ENCODE data around the gene HPS1. TPM values are rescaled to one million over a fixed set of nuclear protein-coding genes. Genes with fewer than 3 reads are reported as not detected.

Gene HPS1
- total RNA-seq, 2 experiments from 2014 or later, result 72.0 to 99.5 TPM

DNA sequence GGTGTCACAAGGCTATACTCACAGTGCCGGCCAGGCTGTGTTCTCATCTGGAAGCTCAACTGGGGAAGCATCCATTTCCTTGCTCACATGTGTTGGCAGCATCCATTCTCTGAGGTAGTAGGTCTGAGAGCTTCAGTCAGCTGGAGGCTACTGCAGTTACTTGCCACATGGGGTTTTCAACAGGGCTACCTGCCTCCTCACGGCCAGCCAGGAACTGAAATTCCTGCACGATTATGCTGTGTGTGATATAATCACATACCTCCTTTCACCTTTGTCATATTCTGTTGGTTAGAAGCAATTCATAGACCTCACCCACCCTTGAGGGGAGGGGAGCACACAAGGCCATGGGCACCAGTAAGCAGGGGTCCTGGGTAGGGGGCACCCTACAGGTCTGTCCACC, 69.2 kb downstream of the HPS1 start:
- H3K4me1 Mint-ChIP-seq, result no peaks in the 10 kb centered on the region
- ATAC-seq (no peak), DNase-seq (no peak)
- no peaks in the 10 kb centered on the region for H3K36me3 Mint-ChIP-seq
- H3K9me3 Mint-ChIP-seq (ENCODE audit: low read depth), result no peaks in the 10 kb centered on the region
- no peak overlapping the region for H3K4me3 Mint-ChIP-seq
- no peak overlapping the region for H3K27ac Mint-ChIP-seq
- CTCF ChIA-PET, result no interaction called here
- H3K27me3 Mint-ChIP-seq, result peaks cover 18% of the 10 kb centered on the region

DNA sequence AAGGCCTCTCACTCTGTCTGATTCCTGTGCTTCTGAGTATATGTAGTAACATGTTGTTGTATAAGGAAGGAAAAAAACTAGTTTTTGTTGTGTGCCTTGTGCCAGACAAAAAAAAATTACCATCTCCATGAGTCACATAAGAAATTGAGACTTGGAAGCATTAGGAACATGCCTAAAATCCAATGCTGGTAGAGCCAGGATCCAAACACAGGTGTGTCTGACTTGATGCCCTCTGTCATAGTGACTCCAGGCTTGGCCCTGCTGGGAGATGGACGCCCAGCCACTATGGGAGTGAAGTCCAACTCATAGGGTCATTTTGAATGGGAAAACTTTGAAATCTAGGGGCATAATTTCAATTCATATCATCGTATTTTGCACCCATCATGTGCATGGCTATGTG, 69.7 kb downstream of the HPS1 start:
- CTCF ChIA-PET, result no interaction called here
- no peaks in the 10 kb centered on the region for H3K36me3 Mint-ChIP-seq

DNA sequence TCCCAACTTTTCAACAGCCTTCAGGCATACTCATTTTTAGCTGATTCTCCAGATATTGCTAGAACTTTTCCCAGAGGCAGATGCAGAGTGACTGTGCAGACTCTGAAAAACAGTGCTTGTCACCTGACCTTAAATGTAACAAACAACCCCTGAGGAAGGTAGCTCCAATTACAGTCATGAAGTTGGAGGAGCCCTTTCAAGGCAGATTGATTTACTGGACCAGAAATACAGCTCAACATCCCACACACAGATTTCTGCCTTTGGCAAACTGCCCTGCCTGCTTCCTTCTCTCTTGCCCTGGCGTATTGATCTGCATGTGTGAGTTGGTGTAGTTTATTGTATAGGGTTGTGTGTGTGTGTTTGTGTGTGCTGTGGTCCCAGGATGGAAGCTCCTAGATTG, 70.2 kb downstream of the HPS1 start:
- Mint-ChIP-seq H3K9me3 (ENCODE audit: low read depth) (no peaks in the 10 kb centered on the region), H3K27me3 (peaks cover 18% of the 10 kb centered on the region), H3K27ac (no peak overlapping the region), H3K4me1 (no peaks in the 10 kb centered on the region), H3K4me3 (no peak overlapping the region), H3K36me3 (no peaks in the 10 kb centered on the region)
- DNase-seq (no peak), ATAC-seq (no peak)
- CTCF ChIA-PET, result interaction anchor here (1.3 kb wide), 1 partner anchor 49 kb away, joined by 3 read pairs; no protein-coding TSS in a partner anchor

More for the DNA sequence above, 69.7 kb downstream of the HPS1 start:
- ATAC-seq, result no peak
- H3K27ac Mint-ChIP-seq, result no peak overlapping the region
- H3K4me1 Mint-ChIP-seq, result no peaks in the 10 kb centered on the region
- no peak for DNase-seq
- H3K4me3 Mint-ChIP-seq, result no peak overlapping the region
- no peaks in the 10 kb centered on the region for H3K9me3 Mint-ChIP-seq (ENCODE audit: low read depth)
- peaks cover 18% of the 10 kb centered on the region for H3K27me3 Mint-ChIP-seq

DNA sequence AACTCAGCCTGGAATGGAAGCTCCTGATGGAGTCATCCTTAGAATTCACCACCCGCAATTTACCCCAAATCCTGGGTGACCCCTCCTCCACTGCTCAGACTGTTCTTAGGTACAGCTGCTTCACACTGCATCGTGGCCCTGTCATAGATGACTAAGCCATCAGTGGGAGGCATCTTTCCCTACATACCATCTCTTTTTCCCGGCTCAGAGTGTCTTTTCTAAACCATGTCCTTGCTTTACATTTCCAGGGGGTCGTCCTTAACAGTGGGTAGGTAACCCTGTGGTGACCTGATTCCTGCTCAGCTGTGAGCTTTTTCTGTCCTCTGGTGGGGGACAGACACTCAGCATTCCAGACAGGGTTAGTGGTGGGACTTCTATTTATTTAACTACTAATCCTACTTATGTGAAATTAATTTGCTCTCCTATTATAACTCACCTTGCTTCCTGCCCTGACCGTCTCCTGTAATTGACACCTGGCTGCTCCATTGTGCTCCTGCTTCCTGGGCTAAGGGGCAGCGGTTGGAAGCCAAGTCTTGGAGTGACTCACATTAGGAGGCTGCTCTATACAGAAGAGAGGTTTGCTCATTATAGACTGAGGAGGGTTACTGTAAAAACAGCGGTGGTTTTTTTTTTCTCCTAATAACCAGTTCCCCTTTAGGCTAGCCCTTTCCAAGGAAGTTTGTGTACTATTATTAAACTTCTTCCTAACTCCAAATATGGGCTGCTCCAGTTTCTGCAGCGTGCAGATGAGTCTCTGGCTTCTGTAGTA, 72.3 kb downstream of the HPS1 start:
- CTCF ChIA-PET, result no interaction called here
- H3K36me3 Mint-ChIP-seq, result no peaks in the 10 kb centered on the region
- no peaks in the 10 kb centered on the region for H3K4me1 Mint-ChIP-seq
- H3K4me3 Mint-ChIP-seq, result no peak overlapping the region
- H3K27ac Mint-ChIP-seq, result no peak overlapping the region
- DNase-seq, result no peak
- peaks cover 23% of the 10 kb centered on the region for H3K27me3 Mint-ChIP-seq
- ATAC-seq, result no peak
- H3K9me3 Mint-ChIP-seq (ENCODE audit: low read depth), result no peaks in the 10 kb centered on the region

DNA sequence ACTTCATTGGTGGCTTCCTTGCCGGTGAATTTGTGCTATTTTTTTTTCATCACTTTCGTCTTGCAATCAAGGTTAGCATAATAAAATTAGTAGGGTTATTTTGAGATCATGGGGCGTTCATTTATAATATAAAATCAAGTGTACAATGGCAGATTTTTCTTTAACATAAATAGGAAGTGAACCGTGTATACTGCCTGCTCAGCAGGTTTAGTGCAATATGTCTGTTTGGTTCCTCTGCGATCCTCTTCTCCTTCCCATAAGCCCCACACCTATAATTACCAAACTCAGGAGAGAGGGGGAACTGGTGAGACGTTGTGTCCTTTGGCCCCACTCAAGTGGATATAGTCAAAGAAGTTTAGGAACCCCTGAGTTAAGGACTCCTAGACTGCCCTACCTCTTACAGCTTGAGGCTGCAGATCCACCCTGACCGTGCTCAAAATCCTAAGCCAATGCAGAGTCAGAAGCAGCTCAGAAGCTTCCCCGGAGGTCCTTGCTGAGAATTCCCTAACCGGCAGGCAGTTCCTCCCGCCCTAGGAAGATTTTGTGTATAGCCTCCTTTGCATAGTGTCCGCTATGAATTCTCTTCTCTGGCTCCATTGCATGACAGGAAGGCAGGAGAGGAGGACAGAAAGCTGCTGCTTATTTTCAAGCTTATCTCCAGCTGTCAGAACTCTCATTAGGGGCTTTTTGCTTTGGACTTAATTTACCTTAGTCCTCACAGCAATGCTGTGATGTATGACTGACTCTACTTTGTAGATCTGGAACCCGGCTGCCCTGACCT, 73.3 kb downstream of the HPS1 start:
- H3K4me1 Mint-ChIP-seq, result no peaks in the 10 kb centered on the region
- no peak for DNase-seq
- no peaks in the 10 kb centered on the region for H3K36me3 Mint-ChIP-seq
- peaks cover 23% of the 10 kb centered on the region for H3K27me3 Mint-ChIP-seq
- no peak for ATAC-seq
- CTCF ChIA-PET, result no interaction called here
- H3K27ac Mint-ChIP-seq, result no peak overlapping the region
- no peak overlapping the region for H3K4me3 Mint-ChIP-seq
- H3K9me3 Mint-ChIP-seq (ENCODE audit: low read depth), result no peaks in the 10 kb centered on the region

DNA sequence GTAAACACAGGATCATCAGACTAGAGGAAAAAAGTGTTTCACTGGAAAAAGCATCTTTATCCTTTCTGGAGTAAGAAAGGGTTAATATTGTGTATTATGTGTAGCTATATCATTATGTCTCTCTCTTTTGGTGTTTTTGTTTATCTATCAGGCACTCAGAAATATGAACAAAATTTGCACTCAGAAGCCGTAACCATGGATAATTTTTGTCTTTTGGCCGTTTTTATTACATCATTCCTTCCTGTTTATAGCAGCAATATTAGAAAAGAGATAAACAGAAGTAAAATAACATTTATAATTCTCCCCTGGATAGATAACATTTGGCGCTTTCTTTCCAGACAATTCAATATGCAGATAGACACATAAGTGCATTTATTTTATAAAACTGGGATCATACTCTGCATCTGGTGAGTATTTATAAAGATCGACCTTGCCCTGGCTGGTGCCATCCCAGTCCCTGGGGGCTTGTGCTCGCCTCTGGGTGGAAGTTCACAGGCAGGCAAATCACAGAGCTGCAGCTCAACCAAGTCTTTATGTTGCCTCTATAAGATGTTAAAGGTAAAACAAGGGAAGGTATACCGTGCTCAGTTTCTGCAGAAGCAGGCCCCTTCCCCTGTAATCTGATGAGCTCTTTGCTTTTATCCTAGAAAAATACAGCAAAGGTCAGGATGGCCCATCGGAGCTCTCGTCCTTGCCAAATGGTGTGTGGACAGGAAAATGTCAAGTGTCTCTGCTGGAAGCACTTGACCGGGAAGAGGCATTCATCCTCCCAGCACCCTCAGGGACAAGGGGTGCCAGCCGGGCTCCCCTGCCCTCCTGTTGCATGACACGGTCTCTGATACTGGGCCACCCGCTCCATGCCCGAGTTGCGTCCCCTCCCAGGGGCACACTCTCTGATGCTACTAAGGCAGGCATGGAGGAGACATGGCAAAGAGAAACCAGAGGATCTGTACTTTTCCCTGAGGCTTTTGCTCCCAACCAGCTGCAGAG, 75.6 kb downstream of the HPS1 start:
- no peaks in the 10 kb centered on the region for H3K36me3 Mint-ChIP-seq
- H3K4me1 Mint-ChIP-seq, result no peaks in the 10 kb centered on the region
- CTCF ChIA-PET, result no interaction called here
- no peak overlapping the region for H3K27ac Mint-ChIP-seq
- no peaks in the 10 kb centered on the region for H3K9me3 Mint-ChIP-seq (ENCODE audit: low read depth)
- DNase-seq, result no peak
- peaks cover 29% of the 10 kb centered on the region for H3K27me3 Mint-ChIP-seq
- ATAC-seq, result no peak
- no peak overlapping the region for H3K4me3 Mint-ChIP-seq

DNA sequence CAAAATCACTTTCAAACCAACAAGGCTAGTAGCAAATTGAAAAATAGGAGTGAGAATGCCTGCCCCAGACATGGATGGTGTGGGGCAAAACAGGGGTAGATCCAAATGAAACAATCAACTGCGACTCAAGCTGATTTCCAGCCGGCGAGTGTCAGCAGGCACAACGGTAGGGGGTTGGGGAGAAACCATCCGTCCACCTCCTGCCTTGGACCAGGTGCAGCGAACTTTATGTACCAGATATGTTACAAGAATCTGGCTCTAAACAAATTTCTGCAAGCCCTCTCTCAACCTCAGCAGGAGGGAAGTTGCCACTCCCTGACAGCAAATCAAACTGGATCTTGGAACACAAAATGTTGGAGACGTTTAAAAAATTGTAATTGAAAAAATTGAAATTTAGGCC, 76.9 kb downstream of the HPS1 start:
- DNase-seq (no peak), ATAC-seq (no peak)
- H3K4me1 Mint-ChIP-seq, result no peaks in the 10 kb centered on the region
- H3K9me3 Mint-ChIP-seq (ENCODE audit: low read depth), result no peaks in the 10 kb centered on the region
- no peak overlapping the region for H3K4me3 Mint-ChIP-seq
- H3K36me3 Mint-ChIP-seq, result no peaks in the 10 kb centered on the region
- no peak overlapping the region for H3K27ac Mint-ChIP-seq
- CTCF ChIA-PET, result no interaction called here
- peaks cover 25% of the 10 kb centered on the region for H3K27me3 Mint-ChIP-seq

DNA sequence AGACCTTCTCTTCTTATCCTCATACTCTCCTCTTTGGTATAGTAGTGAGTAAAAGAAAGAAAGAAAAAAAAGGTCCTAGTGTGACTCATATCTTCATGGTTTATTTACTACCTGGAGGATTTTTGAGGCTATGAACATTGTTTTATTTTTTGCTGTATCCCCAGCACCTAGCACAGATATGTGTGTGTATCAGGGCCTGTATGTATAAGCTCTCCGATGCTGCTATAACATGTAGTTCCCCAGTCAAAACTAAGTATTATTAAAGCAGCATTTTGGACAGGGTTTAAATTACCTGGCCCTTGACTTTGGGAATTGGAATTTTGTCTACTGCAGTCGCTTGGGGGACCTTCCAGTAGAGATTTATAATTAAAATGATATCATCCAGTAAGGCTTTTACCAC, 78.1 kb downstream of the HPS1 start:
- H3K36me3 Mint-ChIP-seq, result no peaks in the 10 kb centered on the region
- H3K9me3 Mint-ChIP-seq (ENCODE audit: low read depth), result no peaks in the 10 kb centered on the region
- CTCF ChIA-PET, result no interaction called here
- H3K4me3 Mint-ChIP-seq, result no peak overlapping the region
- H3K27ac Mint-ChIP-seq, result no peak overlapping the region
- H3K27me3 Mint-ChIP-seq, result peaks cover 14% of the 10 kb centered on the region
- ATAC-seq (no peak), DNase-seq (no peak)
- H3K4me1 Mint-ChIP-seq, result no peaks in the 10 kb centered on the region

DNA sequence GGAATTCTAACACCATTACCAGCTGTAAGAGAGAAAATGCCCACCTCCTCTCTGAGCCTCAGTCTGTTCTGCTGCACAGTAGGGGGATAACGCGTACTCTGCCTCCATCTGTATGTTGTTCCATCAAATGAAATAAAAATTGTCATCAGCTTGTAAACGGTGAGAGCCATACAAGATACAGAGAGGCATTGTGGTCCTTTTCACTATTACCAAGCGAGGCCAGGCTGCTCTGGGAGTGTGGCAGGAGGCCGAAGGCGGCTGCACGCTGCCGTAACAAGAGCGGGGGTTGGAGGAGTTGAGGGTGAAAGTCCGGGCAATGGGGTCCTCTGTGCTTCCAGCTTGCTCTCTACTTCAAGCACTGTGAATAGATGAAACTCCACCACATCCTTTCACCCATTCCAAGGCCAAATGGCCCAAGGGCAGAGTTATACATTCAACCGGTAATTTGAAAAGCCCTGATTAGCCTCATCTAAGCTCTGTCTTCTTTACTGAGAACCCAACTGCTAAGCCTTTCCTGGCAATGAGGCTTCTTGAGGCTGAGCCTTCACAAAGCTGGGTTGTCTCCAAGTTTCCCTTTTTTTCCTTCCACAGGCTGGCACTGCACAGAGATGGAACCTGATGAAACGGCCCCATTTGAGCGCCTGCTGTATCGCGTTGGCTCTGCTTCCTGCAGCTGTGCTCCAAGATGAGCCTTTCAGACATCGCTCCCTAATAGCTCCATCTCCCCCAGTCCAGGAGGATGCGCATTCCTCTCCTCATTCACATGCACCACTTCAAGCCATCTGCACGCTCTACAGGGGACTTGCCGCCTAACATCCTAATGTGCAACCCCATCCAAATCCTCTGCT, 78.9 kb downstream of the HPS1 start:
- no peak for ATAC-seq
- Mint-ChIP-seq H3K36me3 (no peaks in the 10 kb centered on the region), H3K27ac (no peak overlapping the region), H3K4me3 (no peak overlapping the region), H3K27me3 (peaks cover 13% of the 10 kb centered on the region), H3K4me1 (no peaks in the 10 kb centered on the region), H3K9me3 (ENCODE audit: low read depth) (no peaks in the 10 kb centered on the region)
- DNase-seq, result no peak
- CTCF ChIA-PET, result no interaction called here

Small RNA genes within 50 kb of the gene (microRNA-seq; reads per million reads assigned to microRNA genes)
- gene MIR1287, result 26.0 reads per million, percentile 47 among the genes with 10 or more reads in this experiment
- 3.0 reads per million for gene MIR4685

Other genes starting within 250 kb of the HPS1 start
- not detected for gene LOXL4, start 178.7 kb downstream of the HPS1 start, total RNA-seq
- gene PYROXD2, start 31.8 kb downstream of the HPS1 start, total RNA-seq, result 1 to 10 TPM; 5.1 to 7.5 TPM